ENCODE measurements around the gene PTPRG.

PTPRG gene

GRCh38 chr3:62225051-62225450, 663.7 kb downstream of the PTPRG start:
- DNase-seq: no peak

GRCh38 chr3:62226601-62227339, 665.4 kb downstream of the PTPRG start:
- DNase-seq: no peak

- DNase-seq: no peak
Observed at GRCh38 chr3:62228467-62228866, 667.1 kb downstream of the PTPRG start.

GRCh38 chr3:62229211-62229610, 667.8 kb downstream of the PTPRG start:
- DNase-seq: no peak

- DNase-seq: peak; percentile 18
Observed at GRCh38 chr3:62229908-62230307, 668.5 kb downstream of the PTPRG start.

GRCh38 chr3:62233065-62233464, 671.7 kb downstream of the PTPRG start:
- peak; percentile 2 for DNase-seq

GRCh38 chr3:62236016-62236415, 674.6 kb downstream of the PTPRG start:
- no peak for DNase-seq

- DNase-seq: no peak
Observed at GRCh38 chr3:62237286-62237948, 676.0 kb downstream of the PTPRG start.

GRCh38 chr3:62238003-62238402, 676.6 kb downstream of the PTPRG start:
- DNase-seq: no peak

- no peak for DNase-seq
Observed at GRCh38 chr3:62238431-62238830, 677.1 kb downstream of the PTPRG start.

GRCh38 chr3:62241279-62241678, 679.9 kb downstream of the PTPRG start:
- no peak for DNase-seq

- DNase-seq: no peak
Observed at GRCh38 chr3:62242831-62243509, 681.6 kb downstream of the PTPRG start.

- no peak for DNase-seq
Observed at GRCh38 chr3:62246094-62246493, 684.7 kb downstream of the PTPRG start.

GRCh38 chr3:62246985-62247384, 685.6 kb downstream of the PTPRG start:
- no peak for DNase-seq

- no peak for DNase-seq
Observed at GRCh38 chr3:62248734-62249483, 687.5 kb downstream of the PTPRG start.

- DNase-seq: no peak
Observed at GRCh38 chr3:62249484-62249776, 688.1 kb downstream of the PTPRG start.

- DNase-seq: no peak
Observed at GRCh38 chr3:62249855-62250543, 688.6 kb downstream of the PTPRG start.

GRCh38 chr3:62252438-62253157, 691.2 kb downstream of the PTPRG start:
- no peak for DNase-seq

GRCh38 chr3:62253971-62254370, 692.6 kb downstream of the PTPRG start:
- no peak for DNase-seq

- no peak for DNase-seq
Observed at GRCh38 chr3:62255758-62256157, 694.4 kb downstream of the PTPRG start.

- DNase-seq: no peak
Observed at GRCh38 chr3:62259924-62260323, 698.6 kb downstream of the PTPRG start.

- no peak for DNase-seq
Observed at GRCh38 chr3:62260655-62261054, 699.3 kb downstream of the PTPRG start.

Measured in hematopoietic multipotent progenitor cell treated with erythropoietin and hydrocortisone succinate and interleukin-3 and kit ligand, for 6 days (in vitro differentiated cells).